Loucy (cell line): ENCODE measurements around the gene CLNK.

Experiments
- EZH2phosphoT487 ChIP-seq: fragments of 200-600 bp; IDR thresholded peaks from 2 replicates; pipeline ENCODE4 v1.6.1; 2018; ENCODE audit warnings: antibody characterized with exemption, mild to moderate bottlenecking, moderate library complexity, borderline replicate concordance
- TF ChIP-seq, protein P1 (sequence below): fragments of 200-600 bp; sonication (generic); conservative IDR thresholded peaks from 2 replicates; pipeline ENCODE4 v1.5.1; 2014; ENCODE audit warnings: mild to moderate bottlenecking, antibody characterized with exemption, low read length

DNA sequence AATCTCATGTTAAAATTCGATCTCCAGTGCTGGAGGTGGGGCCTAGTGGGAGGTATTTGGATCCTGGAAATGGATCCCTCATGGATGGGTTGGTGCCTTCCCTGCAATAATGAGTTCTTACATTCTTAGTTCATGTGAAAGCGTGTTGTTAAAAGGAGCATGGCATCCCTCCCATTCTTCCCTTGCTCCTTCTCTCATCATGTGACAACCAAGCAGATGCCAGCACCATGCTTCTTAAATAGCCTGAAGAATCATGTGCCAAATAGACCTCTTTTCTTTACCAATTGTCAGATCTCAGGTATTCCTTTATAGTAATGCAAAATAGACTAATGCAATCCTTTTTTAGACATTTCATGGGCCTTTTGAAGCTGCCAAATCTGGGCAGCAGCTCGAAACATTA is 29.0 kb upstream of the CLNK start:
- TF ChIP-seq, protein P1, sequence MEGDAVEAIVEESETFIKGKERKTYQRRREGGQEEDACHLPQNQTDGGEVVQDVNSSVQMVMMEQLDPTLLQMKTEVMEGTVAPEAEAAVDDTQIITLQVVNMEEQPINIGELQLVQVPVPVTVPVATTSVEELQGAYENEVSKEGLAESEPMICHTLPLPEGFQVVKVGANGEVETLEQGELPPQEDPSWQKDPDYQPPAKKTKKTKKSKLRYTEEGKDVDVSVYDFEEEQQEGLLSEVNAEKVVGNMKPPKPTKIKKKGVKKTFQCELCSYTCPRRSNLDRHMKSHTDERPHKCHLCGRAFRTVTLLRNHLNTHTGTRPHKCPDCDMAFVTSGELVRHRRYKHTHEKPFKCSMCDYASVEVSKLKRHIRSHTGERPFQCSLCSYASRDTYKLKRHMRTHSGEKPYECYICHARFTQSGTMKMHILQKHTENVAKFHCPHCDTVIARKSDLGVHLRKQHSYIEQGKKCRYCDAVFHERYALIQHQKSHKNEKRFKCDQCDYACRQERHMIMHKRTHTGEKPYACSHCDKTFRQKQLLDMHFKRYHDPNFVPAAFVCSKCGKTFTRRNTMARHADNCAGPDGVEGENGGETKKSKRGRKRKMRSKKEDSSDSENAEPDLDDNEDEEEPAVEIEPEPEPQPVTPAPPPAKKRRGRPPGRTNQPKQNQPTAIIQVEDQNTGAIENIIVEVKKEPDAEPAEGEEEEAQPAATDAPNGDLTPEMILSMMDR = no peak
- no peak for TF ChIP-seq EZH2phosphoT487
